ENCODE results near the gene SCAF4.

DNA sequence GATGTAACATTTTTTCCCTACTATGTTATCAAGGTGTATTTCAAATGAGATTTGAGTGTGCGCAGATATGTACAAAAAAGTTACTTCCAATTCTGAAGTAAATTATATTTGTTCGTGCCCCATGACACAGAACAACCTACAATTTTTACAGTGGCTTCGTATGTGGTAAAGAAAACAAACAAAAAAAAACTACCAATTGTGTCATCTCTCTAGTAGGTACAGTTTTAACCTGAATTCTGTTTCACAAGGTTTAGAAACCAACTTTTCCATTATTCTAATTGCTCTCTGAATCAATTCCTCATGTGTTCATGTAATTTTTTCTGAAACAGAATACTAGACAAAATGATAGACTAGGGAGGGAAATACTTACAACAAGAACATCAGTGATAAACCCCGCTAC is 7.4 kb downstream of the SCAF4 start:
- no peak for TF ChIP-seq CTCF (IDR thresholded peaks at IDR 0.05; ENCODE audit: low read depth, low read length)
- no peak for TF ChIP-seq EZH2phosphoT487 (IDR thresholded peaks at IDR 0.05; ENCODE audit: low read depth)

Measured in OCI-LY3 (cell line).